Common myeloid progenitor, CD34-positive (primary cell): Measurements from ENCODE around the gene PTPRN2.

ENCODE experiments used
- CTCF ChIA-PET: fragments of 350-600 bp; sonication (Branson Sonifier 250); formaldehyde crosslinking; loops from one replicate; lab custom pipeline; 2021; ENCODE audit warnings: antibody characterized with exemption; lab: Charles Lee
- POLR2A ChIA-PET: fragments of 350-600 bp; sonication (Branson Sonifier 250); formaldehyde crosslinking; loops from one replicate; lab custom pipeline; 2021; ENCODE audit warnings: antibody characterized with exemption; lab: Charles Lee
- DNase-seq, 3 donors: peaks; one replicate each; pipeline versions ENCODE4 v3.0.0 to v3.0.0-alpha.2; 2013
- H3K27ac ChIP-seq, 2 experiments: 1 replicate in 1 of 2; 2 replicates in 1 of 2; pipeline ENCODE4 v1.7.0; 2013; ENCODE audit warnings: inconsistent platforms in 2 of 2, low read length in 2 of 2, mild to moderate bottlenecking in 2 of 2, low read depth in 1 of 2, moderate library complexity in 1 of 2; ENCODE audit not compliant: severe bottlenecking in 2 of 2, insufficient read depth in 1 of 2, poor library complexity in 1 of 2
- H3K27me3 ChIP-seq, 5 experiments: replicated peaks in 2 of 5; 1 replicate in 3 of 5; 2 replicates in 2 of 5; pipeline versions ENCODE4 v1.6.1 to v1.7.0; 2013; ENCODE audit warnings: low read length in 4 of 5, mild to moderate bottlenecking in 2 of 5, moderate library complexity in 2 of 5, inconsistent platforms in 1 of 5; ENCODE audit not compliant: insufficient read depth in 5 of 5, control insufficient read depth in 4 of 5
- H3K36me3 ChIP-seq, 4 experiments: 1 replicate in 2 of 4; 2 replicates in 2 of 4; pipeline versions ENCODE4 v1.6.1 to v1.7.0; 2013; ENCODE audit warnings: low read length in 3 of 4, control low read depth in 1 of 4, mild to moderate bottlenecking in 1 of 4; ENCODE audit not compliant: control insufficient read depth in 4 of 4, insufficient read depth in 4 of 4
- H3K4me1 ChIP-seq, 4 experiments: 1 replicate in 3 of 4; 2 replicates in 1 of 4; pipeline versions ENCODE4 v1.6.1 to v1.7.1; 2013; ENCODE audit warnings: low read length in 3 of 4, mild to moderate bottlenecking in 3 of 4, control low read depth in 1 of 4, inconsistent platforms in 1 of 4, moderate library complexity in 1 of 4; ENCODE audit not compliant: control insufficient read depth in 4 of 4, insufficient read depth in 4 of 4; ENCODE audit errors: control extremely low read depth in 1 of 4
- H3K4me3 ChIP-seq, 7 experiments: 1 replicate in 4 of 7; 2 replicates in 3 of 7; pipeline versions ENCODE4 v1.5.1 to v1.7.0; 2013; ENCODE audit warnings: mild to moderate bottlenecking in 7 of 7, low read length in 6 of 7, moderate library complexity in 6 of 7, inconsistent platforms in 2 of 7, low read depth in 2 of 7, control low read depth in 1 of 7; ENCODE audit not compliant: insufficient read depth in 4 of 7, control insufficient read depth in 1 of 7; ENCODE audit errors: extremely low read depth in 1 of 7
- H3K9me3 ChIP-seq, 5 experiments: 1 replicate in 4 of 5; 2 replicates in 1 of 5; pipeline versions ENCODE4 v1.6.1 to v1.7.1; 2013; ENCODE audit warnings: low read length in 4 of 5, mild to moderate bottlenecking in 2 of 5, inconsistent platforms in 1 of 5, low read depth in 1 of 5, moderate library complexity in 1 of 5; ENCODE audit not compliant: control insufficient read depth in 4 of 5, insufficient read depth in 2 of 5; ENCODE audit errors: control extremely low read depth in 1 of 5
- WGBS: methylation state at CpG from one replicate; pipeline ENCODE4 v1.1.5; 2013; ENCODE audit not compliant: insufficient coverage; 5-methylcytosine and 5-hydroxymethylcytosine counted together

PTPRN2 gene

DNA sequence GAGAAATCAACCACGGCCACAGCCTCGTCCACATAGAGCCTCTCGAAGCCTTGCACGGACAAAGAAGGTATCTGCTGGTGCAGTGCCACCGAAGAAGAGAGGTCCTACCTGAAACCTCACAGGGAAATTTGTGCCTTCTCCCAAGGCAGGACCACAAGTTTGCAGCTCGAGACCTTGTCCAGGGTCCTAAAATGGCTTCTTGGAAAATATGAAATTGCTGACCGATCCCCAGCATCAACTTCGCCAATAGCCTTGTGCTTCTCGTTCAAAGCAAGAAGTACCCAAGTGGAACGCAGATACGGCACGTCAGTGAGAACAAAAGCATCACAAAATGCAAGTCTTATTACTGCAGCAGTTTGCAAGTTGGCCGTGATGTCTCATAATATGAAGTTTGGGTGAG, 24.6 kb downstream of the PTPRN2 start:
- no peak for DNase-seq
- H3K9me3 ChIP-seq = peaks cover 0 to 2% (median 0%) of the 10 kb centered on the region in 5 experiments
- ChIA-PET CTCF (no interaction called here), POLR2A (no interaction called here)
- H3K27ac ChIP-seq = no peak overlapping the region
- H3K36me3 ChIP-seq = no peaks in the 10 kb centered on the region
- WGBS = 97% methylated on average over 13 of the region's 13 CpGs
- peaks cover 0 to 49% (median 20%) of the 10 kb centered on the region in 5 experiments for H3K27me3 ChIP-seq
- H3K4me1 ChIP-seq = no peaks in the 10 kb centered on the region
- no peak overlapping the region for H3K4me3 ChIP-seq

DNA sequence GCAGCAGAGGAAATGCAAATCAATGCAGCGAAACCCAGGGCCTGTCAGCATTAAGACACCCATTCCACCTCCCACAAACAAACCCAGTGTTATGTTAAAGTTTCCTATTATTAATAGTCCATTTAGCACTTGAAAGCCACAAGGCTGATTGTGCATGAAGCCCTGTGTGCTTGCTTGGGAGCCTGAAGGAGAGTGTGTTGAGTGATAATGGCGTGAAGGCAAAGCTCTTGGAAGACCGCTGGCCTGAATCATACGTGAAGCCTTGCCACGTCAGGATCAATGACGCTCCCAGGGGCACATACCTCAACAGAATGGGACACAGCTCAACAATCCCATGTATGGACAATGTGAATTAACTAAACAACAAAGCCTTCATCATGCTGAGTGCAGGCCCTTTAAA, 25.1 kb downstream of the PTPRN2 start:
- CTCF ChIA-PET = no interaction called here
- Histone ChIP-seq H3K27me3 (peaks cover 0 to 44% (median 20%) of the 10 kb centered on the region in 5 experiments), H3K36me3 (no peaks in the 10 kb centered on the region), H3K4me1 (no peaks in the 10 kb centered on the region), H3K9me3 (peaks cover 0 to 2% (median 0%) of the 10 kb centered on the region in 5 experiments), H3K27ac (no peak overlapping the region), H3K4me3 (no peak overlapping the region)
- WGBS = 96% methylated on average over 5 of the region's 6 CpGs
- POLR2A ChIA-PET = no interaction called here
- DNase-seq = no peak

DNA sequence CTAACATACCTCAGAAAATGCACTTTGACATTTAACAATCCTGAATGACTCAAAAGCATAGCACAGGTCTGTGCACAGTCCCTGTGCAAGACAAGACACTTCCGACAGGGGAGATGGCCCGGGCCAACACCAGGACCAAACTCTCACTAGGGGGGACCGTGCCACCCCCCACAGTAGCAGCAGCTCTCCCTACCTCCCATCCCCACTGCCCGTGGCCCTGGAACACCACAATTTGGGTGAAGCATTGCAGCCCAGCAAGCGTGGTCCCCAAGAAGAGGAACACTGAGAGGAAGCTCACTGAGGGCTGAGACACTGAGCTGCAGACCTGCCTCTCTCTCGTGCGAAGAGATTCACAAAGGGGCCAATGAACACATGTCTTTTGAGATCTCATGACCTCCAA, 26.0 kb downstream of the PTPRN2 start:
- Histone ChIP-seq H3K27me3 (peaks cover 0 to 35% (median 15%) of the 10 kb centered on the region in 5 experiments), H3K27ac (no peak overlapping the region), H3K4me3 (no peak overlapping the region), H3K4me1 (no peaks in the 10 kb centered on the region), H3K36me3 (no peaks in the 10 kb centered on the region), H3K9me3 (peaks cover 0 to 2% (median 0%) of the 10 kb centered on the region in 5 experiments)
- ChIA-PET POLR2A (no interaction called here), CTCF (no interaction called here)
- 93% methylated on average over 5 of the region's 7 CpGs for WGBS
- no peak for DNase-seq

DNA sequence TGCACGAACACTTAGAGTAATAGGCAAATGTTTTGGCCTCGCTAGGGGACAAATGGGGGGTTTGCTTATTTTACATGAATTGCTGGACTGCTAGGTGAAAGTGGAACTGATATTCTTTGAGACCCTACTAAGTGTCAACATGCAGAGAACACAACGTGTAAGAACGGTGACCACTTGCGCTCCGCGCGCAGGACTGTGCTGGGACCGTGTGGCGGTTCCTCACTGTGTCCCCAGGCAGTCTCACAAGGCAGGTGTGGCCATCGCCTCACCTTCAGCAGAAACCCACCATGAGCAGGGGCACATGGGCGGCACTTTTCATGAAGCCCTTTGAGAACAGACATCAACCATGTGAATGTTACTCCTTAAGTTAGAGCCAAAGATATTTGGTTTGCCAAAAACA, 27.2 kb downstream of the PTPRN2 start:
- Histone ChIP-seq H3K36me3 (no peaks in the 10 kb centered on the region), H3K9me3 (peaks cover 0 to 2% (median 0%) of the 10 kb centered on the region in 5 experiments), H3K27me3 (peaks cover 0 to 29% (median 15%) of the 10 kb centered on the region in 5 experiments), H3K27ac (no peak overlapping the region), H3K4me3 (no peak overlapping the region), H3K4me1 (no peaks in the 10 kb centered on the region)
- WGBS = 97% methylated on average over 12 of the region's 12 CpGs
- ChIA-PET CTCF (no interaction called here), POLR2A (no interaction called here)
- DNase-seq = no peak

DNA sequence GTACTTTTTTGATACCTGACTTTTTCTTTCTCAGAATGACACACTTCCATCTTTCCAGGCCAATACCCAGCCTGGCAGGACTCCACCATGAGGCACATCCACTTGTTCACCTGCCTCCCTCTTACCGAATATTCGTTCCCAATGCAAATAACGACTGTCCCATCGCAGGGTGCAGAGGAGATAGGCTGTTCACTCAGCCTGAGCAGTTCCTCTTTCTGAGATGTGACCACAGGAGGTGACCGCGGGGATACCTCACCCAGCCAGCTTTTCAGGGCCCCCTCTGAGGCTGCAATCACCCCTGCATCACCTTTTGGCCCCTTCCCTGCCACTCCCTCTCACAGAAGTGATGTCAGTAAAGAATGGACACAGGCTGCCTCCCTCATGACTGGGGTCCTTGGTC, 28.3 kb downstream of the PTPRN2 start:
- Histone ChIP-seq H3K27me3 (peaks cover 0 to 19% (median 10%) of the 10 kb centered on the region in 5 experiments), H3K27ac (no peak overlapping the region), H3K4me1 (no peaks in the 10 kb centered on the region), H3K4me3 (no peak overlapping the region), H3K36me3 (no peaks in the 10 kb centered on the region), H3K9me3 (peaks cover 0 to 2% (median 0%) of the 10 kb centered on the region in 5 experiments)
- WGBS = 45% methylated on average over 6 of the region's 6 CpGs
- DNase-seq = peak in 2 of 3 donors; percentile 56 to 65
- ChIA-PET CTCF (no interaction called here), POLR2A (no interaction called here)

DNA sequence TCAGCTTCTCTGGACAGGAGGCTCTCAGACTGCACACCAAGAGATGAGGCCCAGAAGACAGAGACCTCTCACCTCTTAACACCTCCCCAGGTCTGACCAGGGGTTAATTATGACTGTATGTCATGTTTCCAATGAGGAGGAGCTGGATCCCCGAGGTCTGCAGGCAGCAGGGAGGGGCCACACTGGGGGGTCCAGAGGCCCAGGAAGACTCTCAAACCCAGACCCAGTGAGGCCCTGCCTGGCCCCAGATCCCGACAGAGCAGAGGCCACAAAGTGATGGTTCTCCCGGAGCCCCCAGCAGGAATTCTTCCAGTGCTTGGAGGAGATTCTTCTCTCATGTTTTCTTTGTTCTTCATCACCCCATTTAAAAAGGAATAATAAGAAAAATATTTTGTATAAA, 28.8 kb downstream of the PTPRN2 start:
- POLR2A ChIA-PET = no interaction called here
- Histone ChIP-seq H3K36me3 (no peaks in the 10 kb centered on the region), H3K27me3 (peaks cover 0 to 14% (median 10%) of the 10 kb centered on the region in 5 experiments), H3K27ac (no peak overlapping the region), H3K4me3 (no peak overlapping the region), H3K9me3 (peaks cover 0 to 2% (median 0%) of the 10 kb centered on the region in 5 experiments), H3K4me1 (no peaks in the 10 kb centered on the region)
- no peak for DNase-seq
- CTCF ChIA-PET = interaction anchor here (1.0 kb wide), 1 partner anchor 15 kb away, joined by 3 read pairs; no protein-coding TSS in a partner anchor
- no CpG with 5 or more reads among the region's 3 CpGs for WGBS

DNA sequence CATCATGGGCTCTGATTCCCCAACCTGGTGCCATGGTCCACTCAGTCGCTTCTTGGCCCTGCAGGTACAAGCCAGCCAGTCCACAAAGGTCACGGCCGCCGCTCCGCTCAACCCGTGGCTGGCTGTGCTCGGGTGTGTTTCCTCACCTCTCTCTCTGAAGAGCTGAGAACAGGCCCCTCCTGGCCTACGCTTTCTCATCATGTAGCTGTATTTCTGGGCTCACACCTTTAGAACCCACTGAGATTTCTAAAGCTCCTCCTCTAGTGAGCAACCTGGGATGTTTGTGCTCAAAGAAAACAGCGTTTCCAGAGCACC, 30.2 kb downstream of the PTPRN2 start:
- Histone ChIP-seq H3K9me3 (peaks cover 0 to 2% (median 0%) of the 10 kb centered on the region in 5 experiments), H3K4me3 (no peak overlapping the region), H3K36me3 (no peaks in the 10 kb centered on the region), H3K27me3 (peaks cover 0 to 7% (median 1%) of the 10 kb centered on the region in 5 experiments), H3K4me1 (no peaks in the 10 kb centered on the region), H3K27ac (no peak overlapping the region)
- 97% methylated on average over 9 of the region's 9 CpGs for WGBS
- DNase-seq = no peak
- CTCF ChIA-PET = no interaction called here
- POLR2A ChIA-PET = no interaction called here
